ENCODE measurements around the gene PRR15L.
"Not testable (repeated sequence)": the region's sequence is repeated elsewhere in the genome, so short reads cannot be mapped to it uniquely, and the experiment has no call there.

The PRR15L gene

DNA sequence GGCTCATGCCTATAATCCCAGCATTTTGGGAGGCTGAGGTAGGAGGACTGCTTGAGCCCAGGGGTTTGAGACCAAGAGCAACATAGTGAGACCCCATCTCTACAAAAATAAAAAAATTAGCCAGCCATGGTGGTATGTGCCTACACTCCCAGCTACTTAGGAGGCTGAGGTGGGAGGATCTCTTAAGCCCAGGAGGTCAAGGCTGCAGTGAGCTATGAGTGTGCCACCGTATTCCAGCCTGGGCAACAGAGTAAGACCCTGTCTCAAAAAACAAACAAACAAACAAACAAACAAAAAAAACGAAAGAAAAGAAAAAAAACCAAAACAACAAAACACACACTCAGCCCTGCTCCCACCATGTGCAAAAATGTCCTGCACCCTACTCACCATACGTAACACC is 22.2 kb downstream of the PRR15L start:
- DNase-seq (ENCODE audit: low spot score): not testable (repeated sequence)

- DNase-seq (ENCODE audit: low spot score): no peak
Measured at GRCh38 chr17:47934856-47935255, 22.8 kb downstream of the PRR15L start.

- no peak for DNase-seq (ENCODE audit: low spot score)
Measured at GRCh38 chr17:47931848-47932247, 25.8 kb downstream of the PRR15L start.

DNA sequence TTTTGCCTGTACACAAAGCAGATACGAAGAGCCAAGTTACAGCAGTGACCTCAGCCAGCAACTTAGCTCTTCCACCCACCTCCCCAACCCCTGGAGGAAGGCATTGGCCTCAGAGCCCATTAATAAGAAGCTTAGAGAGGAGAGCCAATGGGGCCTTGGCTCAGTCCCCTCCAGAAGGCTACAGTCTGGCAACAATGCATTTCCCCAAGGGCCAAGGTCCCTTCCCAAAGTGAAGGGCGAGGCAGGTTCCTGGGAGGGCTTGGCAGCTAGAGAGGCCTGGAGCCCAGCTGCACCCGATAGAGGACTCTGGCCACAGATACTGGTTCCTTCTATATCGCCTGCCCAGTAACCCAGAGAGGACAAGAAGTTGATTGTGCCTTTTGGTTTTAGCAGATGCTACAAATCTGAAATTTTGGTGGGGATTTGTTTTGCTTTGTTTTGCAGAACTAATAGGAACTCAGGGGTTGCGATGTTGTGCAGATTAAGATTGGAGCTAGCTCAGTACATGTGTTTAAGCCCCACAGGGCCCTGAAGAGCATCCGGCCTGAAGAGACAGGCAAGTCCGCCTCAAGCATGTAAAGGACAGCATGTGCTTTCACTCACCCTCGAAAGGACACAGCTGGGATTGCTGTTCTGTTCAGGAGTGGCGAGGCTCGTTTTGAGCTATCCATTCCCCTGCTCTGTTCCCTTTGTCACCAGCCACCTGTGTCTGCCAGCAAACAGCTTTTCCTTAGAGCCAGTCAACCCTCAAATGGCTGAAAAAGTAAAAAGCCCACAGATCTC is 28.3 kb downstream of the PRR15L start:
- DNase-seq (ENCODE audit: low spot score): no peak

- no peak for DNase-seq (ENCODE audit: low spot score)
Measured at GRCh38 chr17:47928415-47928814, 29.3 kb downstream of the PRR15L start.

DNA sequence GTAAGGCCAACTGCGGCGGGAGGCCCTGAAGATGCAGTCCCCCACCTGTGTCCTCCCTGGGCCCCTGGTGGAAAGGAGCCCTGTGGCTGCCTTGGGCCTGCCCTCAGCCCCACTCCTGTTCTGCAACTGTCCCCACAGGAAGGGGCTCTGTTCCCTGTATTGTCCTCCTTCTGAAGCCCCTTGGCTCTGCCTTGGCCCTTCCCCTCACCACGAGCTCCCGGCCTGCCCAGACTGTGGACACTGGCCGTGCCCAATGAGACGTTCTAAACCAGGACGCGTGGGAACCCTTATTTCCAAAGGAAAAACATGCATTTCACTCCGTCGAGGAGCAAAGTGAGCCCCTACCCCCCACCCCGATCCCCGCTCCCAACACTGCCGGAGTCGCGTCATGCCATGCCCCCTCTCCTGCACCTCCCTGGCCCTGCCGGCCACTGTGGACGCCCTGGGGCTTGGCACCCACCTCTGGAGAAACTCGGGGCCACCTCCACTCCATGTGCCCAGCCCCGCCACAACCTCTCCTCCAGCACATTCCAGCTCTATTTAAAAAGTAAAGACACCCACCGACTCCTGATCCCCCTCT is 29.8 kb downstream of the PRR15L start:
- no peak for DNase-seq (ENCODE audit: low spot score)

DNA sequence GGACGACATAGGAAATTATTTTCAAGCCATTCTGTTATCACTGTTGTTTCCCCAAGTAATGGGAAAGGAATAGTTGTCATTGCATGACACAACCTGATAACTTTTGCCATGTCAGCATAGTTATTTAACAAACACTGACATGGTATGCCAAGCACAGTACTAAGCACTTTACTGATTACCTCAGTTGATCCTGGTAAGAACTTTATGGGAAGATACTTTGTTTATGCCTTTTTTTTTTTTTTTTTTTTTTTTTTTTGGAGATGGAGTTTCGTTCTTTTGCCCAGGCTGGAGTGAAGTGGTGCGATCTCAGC is 32.0 kb downstream of the PRR15L start:
- DNase-seq (ENCODE audit: low spot score): no peak

DNA sequence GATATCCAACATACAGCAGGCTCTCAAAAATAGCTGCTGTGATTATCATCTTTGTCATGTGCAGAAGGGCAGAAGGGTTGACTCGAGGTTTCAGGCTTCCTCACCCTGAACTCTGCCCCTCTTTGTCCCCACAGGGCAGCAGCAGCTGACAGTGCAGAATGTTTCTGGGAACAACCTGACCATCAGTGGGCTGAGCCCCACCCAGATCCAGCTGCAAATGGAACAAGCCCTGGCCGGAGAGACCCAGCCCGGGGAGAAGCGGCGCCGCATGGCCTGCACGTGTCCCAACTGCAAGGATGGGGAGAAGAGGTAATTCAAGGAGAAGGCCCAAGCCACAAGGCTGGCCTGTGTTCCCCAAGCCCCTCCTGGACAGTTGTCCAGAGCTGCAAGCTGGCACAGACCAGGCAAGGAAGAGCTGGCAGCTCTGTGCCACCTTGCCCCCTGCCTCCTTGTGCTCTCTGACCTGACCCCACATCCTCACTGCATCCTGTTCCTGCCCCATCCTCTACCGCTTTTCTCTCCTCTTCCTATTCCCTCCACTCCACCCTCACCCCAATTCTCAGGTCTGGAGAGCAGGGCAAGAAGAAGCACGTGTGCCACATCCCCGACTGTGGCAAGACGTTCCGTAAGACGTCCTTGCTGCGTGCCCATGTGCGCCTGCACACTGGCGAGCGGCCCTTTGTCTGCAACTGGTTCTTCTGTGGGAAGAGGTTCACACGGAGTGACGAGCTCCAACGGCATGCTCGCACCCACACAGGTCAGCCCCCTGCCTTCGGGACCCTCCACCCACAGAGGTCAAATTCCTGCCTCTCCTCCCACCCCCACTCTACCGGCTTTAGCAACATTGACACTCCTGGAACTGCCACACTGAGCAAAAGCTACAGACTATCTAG is 32.7 kb downstream of the PRR15L start:
- no peak for DNase-seq (ENCODE audit: low spot score)

GRCh38 chr17:47919889-47920288 is 37.8 kb downstream of the PRR15L start:
- DNase-seq (ENCODE audit: low spot score): not testable (repeated sequence)

GRCh38 chr17:47918991-47919390 is 38.7 kb downstream of the PRR15L start:
- no peak for DNase-seq (ENCODE audit: low spot score)

- no peak for DNase-seq (ENCODE audit: low spot score)
Measured at GRCh38 chr17:47918006-47918405, 39.7 kb downstream of the PRR15L start.

DNA sequence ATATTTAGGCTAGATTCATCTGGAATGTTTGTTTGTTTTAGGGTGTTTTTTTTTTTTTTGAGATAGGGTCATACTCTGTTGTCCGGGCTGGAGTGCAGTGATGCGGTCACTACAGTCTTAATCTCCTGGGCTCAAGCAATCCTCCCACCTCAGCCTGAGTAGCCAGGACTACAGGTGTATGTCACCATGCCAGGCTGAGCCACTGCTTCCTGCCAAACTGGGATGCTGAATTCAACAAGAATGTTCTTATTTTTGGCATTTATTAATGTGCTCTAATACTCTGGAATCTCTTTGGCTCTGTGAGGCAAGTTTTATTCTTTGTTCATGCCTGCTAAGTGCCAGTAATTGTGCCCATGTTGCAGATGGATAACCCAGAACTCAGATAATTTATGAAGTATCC is 40.1 kb downstream of the PRR15L start:
- no peak for DNase-seq (ENCODE audit: low spot score)

DNA sequence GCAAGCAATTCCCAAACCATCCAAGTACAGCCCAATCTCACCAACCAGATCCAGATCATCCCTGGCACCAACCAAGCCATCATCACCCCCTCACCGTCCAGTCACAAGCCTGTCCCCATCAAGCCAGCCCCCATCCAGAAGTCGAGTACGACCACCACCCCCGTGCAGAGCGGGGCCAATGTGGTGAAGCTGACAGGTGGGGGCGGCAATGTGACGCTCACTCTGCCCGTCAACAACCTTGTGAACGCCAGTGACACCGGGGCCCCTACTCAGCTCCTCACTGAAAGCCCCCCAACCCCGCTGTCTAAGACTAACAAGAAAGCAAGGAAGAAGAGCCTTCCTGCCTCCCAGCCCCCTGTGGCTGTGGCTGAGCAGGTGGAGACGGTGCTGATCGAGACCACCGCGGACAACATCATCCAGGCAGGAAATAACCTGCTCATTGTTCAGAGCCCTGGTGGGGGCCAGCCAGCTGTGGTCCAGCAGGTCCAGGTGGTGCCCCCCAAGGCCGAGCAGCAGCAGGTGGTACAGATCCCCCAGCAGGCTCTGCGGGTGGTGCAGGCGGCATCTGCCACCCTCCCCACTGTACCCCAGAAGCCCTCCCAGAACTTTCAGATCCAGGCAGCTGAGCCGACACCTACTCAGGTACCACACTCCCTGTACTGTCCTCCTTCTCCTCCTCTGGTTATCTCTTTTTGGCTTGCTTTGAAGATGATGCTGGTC is 41.0 kb downstream of the PRR15L start:
- no peak for DNase-seq (ENCODE audit: low spot score)

DNA sequence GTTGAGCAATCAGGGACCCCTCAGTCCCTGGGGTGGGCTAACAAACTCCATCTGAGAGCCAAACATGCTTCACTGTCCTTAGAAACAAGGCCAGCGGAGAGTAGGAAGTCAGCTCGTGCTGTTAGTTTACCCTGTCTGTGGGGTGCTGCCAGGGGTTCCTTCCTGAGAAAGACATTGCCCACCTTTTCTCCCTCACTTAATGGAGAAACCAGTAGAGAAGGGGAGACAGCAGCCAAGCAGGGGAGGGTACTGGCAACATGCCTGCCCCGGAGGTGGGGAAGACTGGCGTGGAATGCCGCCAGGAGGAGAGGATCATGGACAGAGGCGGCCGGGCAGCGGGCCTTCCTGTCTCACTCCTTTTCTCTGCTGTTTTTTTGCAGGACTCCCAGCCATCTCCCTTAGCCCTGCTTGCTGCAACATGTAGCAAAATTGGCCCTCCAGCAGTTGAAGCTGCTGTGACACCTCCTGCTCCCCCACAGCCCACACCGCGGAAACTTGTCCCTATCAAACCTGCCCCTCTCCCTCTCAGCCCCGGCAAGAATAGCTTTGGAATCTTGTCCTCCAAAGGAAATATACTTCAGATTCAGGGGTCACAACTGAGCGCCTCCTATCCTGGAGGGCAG is 41.8 kb downstream of the PRR15L start:
- DNase-seq (ENCODE audit: low spot score): no peak

DNA sequence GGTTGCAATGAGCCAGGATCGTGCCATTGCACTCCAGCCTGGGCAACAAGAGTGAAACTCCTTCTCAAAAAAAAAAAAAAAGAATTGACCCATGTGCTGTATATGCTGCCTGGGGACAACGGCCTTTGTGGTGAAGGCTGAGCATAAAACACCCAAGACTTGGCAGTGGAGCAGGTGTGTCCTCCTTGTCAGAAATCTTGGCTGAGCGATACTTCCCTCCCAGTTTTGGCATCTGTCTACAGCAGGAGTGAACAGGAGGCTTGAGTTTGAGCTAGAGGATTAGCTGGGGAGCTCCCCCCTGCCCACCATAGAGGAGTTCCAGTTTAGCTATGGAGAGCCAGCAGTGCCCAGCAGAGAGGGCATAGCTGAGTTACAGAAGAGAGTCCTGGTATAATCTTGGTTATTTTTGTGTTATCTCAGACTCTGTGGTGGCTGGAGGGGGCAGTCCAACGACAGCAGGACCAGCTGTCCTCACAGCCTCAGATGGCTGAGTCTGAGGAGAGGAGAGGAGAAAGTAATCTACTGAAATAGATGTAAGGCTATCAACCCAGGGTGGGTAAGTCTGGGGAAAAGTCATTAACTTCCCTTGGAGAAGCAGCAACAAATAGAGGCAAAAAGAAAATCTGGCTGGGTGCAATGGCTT is 43.3 kb downstream of the PRR15L start:
- DNase-seq (ENCODE audit: low spot score): no peak

GRCh38 chr17:47913050-47913449 is 44.6 kb downstream of the PRR15L start:
- DNase-seq (ENCODE audit: low spot score): no peak

GRCh38 chr17:47907932-47908562 is 49.6 kb downstream of the PRR15L start:
- DNase-seq (ENCODE audit: low spot score): no peak

GRCh38 chr17:47906443-47906842 is 51.2 kb downstream of the PRR15L start:
- DNase-seq (ENCODE audit: low spot score): no peak

DNA sequence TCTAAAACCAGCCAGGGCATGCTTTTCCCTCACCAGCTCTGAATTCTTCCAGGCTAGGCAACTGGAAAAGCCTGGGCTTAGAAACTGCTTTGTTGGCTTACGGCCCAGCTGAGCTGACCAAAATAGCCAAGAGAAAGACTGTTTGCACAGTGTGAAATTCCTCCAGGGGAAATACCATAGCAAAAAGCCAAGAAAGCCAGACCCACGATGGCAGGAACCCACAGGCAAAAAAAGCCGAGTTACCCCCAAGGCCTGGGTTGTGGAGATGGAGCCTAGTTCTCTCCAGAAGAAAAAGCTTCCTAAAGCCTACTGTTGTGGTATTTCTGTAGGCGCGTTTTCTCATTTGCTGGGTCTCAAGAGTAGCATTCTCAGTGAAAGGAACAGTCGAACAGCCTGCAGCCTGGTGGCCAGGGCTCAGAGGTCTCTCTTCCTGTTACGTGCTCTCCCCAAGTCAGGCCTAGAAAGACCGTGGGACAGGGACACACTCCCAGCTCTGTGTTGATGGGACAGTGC is 52.4 kb downstream of the PRR15L start:
- no peak for DNase-seq (ENCODE audit: low spot score)

- no peak for DNase-seq (ENCODE audit: low spot score)
Measured at GRCh38 chr17:47902039-47902744, 55.5 kb downstream of the PRR15L start.
